ENCODE data around the gene HPD.

Gene HPD

DNA sequence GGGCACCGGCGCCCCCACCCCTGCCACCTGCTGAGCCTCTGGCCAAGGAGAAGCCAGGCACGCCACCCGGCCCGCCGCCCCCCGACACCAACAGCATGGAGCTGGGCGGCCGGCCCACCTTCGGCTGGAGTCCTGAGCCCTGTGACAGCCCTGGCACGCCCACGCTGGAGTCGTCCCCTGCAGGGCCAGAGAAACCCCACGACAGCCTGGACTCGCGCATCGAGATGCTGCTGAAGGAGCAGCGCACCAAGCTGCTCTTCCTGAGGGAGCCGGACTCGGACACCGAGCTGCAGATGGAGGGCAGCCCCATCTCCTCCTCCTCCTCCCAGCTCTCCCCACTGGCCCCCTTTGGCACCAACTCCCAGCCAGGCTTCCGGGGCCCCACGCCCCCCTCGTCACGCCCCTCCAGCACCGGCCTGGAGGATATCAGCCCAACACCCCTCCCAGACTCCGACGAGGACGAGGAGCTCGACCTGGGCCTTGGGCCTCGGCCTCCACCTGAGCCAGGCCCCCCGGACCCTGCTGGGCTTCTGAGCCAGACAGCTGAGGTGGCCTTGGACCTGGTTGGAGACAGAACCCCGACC, 48.3 kb downstream of the HPD start:
- Histone ChIP-seq H3K9ac (ENCODE audit: low read length in 2 of 2) (no peak overlapping the region), H3K4me1 (ENCODE audit: control insufficient read depth, insufficient read depth, low read length) (peaks cover 59% of the 10 kb centered on the region), H3K27me3 (ENCODE audit: control insufficient read depth in 1 of 2, insufficient read depth in 2 of 2, low read length in 2 of 2) (no peaks in the 10 kb centered on the region), H3K4me3 (ENCODE audit: low read length in 2 of 2) (peak overlapping the region in 1 of 2 donors; percentile 89), H3K27ac (ENCODE audit: low read length) (peak overlapping the region; percentile 58), H3K36me3 (ENCODE audit: control insufficient read depth in 2 of 2, insufficient read depth in 2 of 2, low read length in 2 of 2) (peaks cover 11 to 34% of the 10 kb centered on the region in 2 donors), H3K9me3 (ENCODE audit: control insufficient read depth in 2 of 2, low read length in 2 of 2) (no peaks in the 10 kb centered on the region)

DNA sequence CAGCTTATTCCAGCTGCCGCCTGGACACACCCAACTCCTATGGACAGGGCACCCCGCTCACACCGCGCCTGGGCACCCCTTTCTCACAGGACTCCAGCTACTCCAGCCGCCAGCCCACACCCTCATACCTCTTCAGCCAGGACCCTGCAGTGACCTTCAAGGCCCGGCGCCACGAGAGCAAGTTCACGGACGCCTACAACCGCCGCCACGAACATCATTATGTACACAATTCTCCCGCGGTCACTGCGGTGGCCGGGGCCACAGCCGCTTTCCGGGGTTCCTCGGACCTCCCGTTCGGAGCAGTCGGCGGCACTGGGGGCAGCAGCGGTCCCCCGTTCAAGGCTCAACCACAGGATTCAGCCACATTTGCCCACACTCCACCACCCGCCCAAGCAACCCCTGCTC, 48.9 kb downstream of the HPD start:
- peaks cover 59% of the 10 kb centered on the region for H3K4me1 ChIP-seq (ENCODE audit: control insufficient read depth, insufficient read depth, low read length)
- peaks cover 10 to 34% of the 10 kb centered on the region in 2 donors for H3K36me3 ChIP-seq (ENCODE audit: control insufficient read depth in 2 of 2, insufficient read depth in 2 of 2, low read length in 2 of 2)
- no peaks in the 10 kb centered on the region for H3K9me3 ChIP-seq (ENCODE audit: control insufficient read depth in 2 of 2, low read length in 2 of 2)
- H3K4me3 ChIP-seq (ENCODE audit: low read length in 2 of 2): no peak overlapping the region
- no peak overlapping the region for H3K9ac ChIP-seq (ENCODE audit: low read length in 2 of 2)
- H3K27ac ChIP-seq (ENCODE audit: low read length): no peak overlapping the region
- no peaks in the 10 kb centered on the region for H3K27me3 ChIP-seq (ENCODE audit: control insufficient read depth in 1 of 2, insufficient read depth in 2 of 2, low read length in 2 of 2)

DNA sequence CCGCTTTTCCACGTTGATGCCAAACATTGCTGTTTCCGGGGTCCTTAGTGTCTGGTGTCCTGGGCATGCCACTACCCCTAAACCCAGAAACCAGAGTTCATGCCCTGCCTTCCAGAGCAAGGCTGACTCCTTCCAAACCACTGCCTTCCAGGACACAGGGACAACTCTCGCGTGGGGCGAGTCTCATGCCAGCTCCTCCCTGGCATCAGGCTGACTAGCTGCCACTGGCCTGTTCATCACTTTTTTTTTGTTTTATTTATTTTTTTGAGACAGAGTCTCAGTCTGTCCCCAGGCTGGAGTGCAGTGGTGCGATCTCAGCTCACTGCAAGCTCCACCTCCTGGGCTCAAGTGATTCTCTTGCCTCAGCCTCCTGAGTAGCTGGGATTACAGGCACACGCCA, 50.0 kb downstream of the HPD start:
- H3K4me1 ChIP-seq (ENCODE audit: control insufficient read depth, insufficient read depth, low read length): peaks cover 58% of the 10 kb centered on the region
- H3K4me3 ChIP-seq (ENCODE audit: low read length in 2 of 2): no peak overlapping the region
- H3K9me3 ChIP-seq (ENCODE audit: control insufficient read depth in 2 of 2, low read length in 2 of 2): no peaks in the 10 kb centered on the region
- H3K9ac ChIP-seq (ENCODE audit: low read length in 2 of 2): no peak overlapping the region
- no peak overlapping the region for H3K27ac ChIP-seq (ENCODE audit: low read length)
- peaks cover 8 to 31% of the 10 kb centered on the region in 2 donors for H3K36me3 ChIP-seq (ENCODE audit: control insufficient read depth in 2 of 2, insufficient read depth in 2 of 2, low read length in 2 of 2)
- no peaks in the 10 kb centered on the region for H3K27me3 ChIP-seq (ENCODE audit: control insufficient read depth in 1 of 2, insufficient read depth in 2 of 2, low read length in 2 of 2)

DNA sequence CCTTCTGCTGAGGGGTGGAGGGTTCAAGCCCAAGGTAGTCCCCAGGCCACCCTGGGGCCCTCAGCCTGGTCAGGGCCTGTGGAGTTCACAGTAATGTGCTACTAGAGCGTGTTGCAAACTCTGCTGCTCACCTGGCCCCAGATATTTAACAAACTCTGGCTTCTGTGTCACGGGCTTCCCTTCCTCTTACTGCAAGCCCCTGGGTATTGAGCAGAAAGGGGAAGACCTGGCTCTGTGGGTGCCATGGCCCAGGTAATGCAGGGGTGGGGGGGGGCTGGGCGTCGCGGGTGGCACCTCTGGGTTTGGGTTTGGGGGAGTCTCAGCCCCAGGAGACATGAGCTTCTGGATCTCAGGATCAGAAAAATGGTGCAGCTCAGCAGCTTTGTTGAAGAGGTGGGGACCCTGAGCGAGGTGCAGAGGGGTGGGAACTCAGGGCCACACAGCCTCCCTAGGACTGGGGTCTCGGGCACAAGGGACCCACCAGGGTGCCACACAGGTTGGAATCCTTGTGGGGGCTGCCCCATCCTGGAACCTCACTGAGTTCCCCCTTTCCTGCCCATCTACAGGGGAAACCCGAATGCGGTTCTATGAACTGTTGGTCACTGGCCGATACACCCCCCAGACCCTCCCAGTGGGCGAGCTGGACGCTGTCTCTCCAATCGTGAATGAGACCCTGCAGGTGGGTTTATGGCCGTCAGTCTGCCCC, 50.9 kb downstream of the HPD start:
- Histone ChIP-seq H3K36me3 (ENCODE audit: control insufficient read depth in 2 of 2, insufficient read depth in 2 of 2, low read length in 2 of 2) (peaks cover 8 to 30% of the 10 kb centered on the region in 2 donors), H3K9me3 (ENCODE audit: control insufficient read depth in 2 of 2, low read length in 2 of 2) (no peaks in the 10 kb centered on the region), H3K4me3 (ENCODE audit: low read length in 2 of 2) (no peak overlapping the region), H3K27ac (ENCODE audit: low read length) (no peak overlapping the region), H3K27me3 (ENCODE audit: control insufficient read depth in 1 of 2, insufficient read depth in 2 of 2, low read length in 2 of 2) (no peaks in the 10 kb centered on the region), H3K4me1 (ENCODE audit: control insufficient read depth, insufficient read depth, low read length) (peaks cover 52% of the 10 kb centered on the region), H3K9ac (ENCODE audit: low read length in 2 of 2) (no peak overlapping the region)

DNA sequence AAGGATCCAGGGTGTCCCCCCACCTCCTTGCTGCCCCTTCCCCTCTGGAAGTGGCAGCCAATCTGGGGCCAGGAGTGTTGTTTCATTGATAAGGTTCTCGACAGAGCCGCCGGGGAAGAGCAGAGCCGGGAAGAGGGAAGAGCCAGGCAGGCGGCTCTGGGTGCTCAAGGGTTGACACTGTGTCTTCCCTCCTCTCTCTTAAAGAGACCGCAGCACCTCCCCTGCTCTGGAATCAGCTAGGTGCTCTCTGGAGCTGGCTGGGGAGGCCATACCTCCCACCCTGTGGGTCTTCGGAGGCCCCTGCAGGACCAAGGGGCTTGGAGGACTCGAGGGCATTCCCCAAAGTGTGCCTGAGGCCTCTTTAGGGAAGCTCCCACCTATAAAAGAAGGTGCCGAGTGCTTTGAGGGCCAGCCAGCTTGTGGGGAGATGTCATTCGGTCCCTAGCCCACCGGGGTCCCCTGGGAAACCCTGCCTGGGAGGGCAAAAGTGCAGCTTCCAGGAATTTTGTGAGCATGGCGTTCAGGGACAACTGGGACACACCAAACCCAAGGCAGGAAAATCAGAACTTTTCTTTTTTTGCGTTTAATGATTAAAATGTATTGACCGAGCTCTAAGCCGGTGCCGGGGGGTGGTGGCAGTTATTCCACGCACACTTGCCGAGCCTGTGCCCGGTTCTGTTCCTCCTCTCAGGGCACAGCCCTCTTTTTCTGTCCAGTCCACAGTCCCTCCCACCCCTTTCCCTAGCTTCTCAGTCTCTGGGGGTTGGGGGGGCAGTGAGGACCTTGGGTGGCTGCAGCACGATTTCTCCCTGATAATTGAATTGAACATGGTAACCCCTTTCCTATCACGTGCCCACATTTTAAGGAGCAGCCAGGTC, 51.9 kb downstream of the HPD start:
- Histone ChIP-seq H3K36me3 (ENCODE audit: control insufficient read depth in 2 of 2, insufficient read depth in 2 of 2, low read length in 2 of 2) (peaks cover 8 to 30% of the 10 kb centered on the region in 2 donors), H3K27me3 (ENCODE audit: control insufficient read depth in 1 of 2, insufficient read depth in 2 of 2, low read length in 2 of 2) (no peaks in the 10 kb centered on the region), H3K4me1 (ENCODE audit: control insufficient read depth, insufficient read depth, low read length) (peaks cover 42% of the 10 kb centered on the region), H3K4me3 (ENCODE audit: low read length in 2 of 2) (peak overlapping the region; percentile 70 to 79), H3K9me3 (ENCODE audit: control insufficient read depth in 2 of 2, low read length in 2 of 2) (no peaks in the 10 kb centered on the region), H3K9ac (ENCODE audit: low read length in 2 of 2) (peak overlapping the region; percentile 62 to 64), H3K27ac (ENCODE audit: low read length) (peak overlapping the region; percentile 37)

DNA sequence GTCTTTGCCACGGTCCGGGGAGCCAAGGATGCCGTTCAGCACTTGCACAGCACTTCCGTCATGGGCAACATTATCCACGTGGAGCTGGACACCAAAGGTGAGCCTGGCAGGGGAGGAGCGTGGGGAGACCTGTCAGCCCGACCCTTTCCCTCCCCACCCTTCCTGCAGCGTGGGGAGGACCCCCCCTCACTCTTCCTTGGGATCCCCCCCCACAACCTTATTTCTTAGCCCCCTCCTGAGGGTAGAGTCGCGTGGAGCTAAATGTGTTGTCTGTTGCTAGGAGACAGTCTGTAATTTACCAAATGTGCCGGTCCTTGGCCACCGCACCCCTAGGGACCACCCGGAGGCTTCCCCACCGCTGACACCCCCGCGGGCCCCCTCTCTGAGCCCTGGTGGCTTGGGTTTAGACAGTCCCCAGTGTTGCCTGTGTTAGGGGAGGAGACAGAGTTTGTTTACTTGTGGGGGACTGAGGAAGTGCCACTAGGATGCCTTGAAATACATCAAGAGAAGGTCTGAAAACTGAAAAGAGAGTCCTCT, 52.6 kb downstream of the HPD start:
- H3K9ac ChIP-seq (ENCODE audit: low read length in 2 of 2): peak overlapping the region; percentile 62 to 64
- H3K4me3 ChIP-seq (ENCODE audit: low read length in 2 of 2): peak overlapping the region; percentile 70 to 79
- H3K27me3 ChIP-seq (ENCODE audit: control insufficient read depth in 1 of 2, insufficient read depth in 2 of 2, low read length in 2 of 2): no peaks in the 10 kb centered on the region
- H3K27ac ChIP-seq (ENCODE audit: low read length): peak overlapping the region; percentile 37
- peaks cover 8 to 29% of the 10 kb centered on the region in 2 donors for H3K36me3 ChIP-seq (ENCODE audit: control insufficient read depth in 2 of 2, insufficient read depth in 2 of 2, low read length in 2 of 2)
- peaks cover 40% of the 10 kb centered on the region for H3K4me1 ChIP-seq (ENCODE audit: control insufficient read depth, insufficient read depth, low read length)
- H3K9me3 ChIP-seq (ENCODE audit: control insufficient read depth in 2 of 2, low read length in 2 of 2): no peaks in the 10 kb centered on the region

DNA sequence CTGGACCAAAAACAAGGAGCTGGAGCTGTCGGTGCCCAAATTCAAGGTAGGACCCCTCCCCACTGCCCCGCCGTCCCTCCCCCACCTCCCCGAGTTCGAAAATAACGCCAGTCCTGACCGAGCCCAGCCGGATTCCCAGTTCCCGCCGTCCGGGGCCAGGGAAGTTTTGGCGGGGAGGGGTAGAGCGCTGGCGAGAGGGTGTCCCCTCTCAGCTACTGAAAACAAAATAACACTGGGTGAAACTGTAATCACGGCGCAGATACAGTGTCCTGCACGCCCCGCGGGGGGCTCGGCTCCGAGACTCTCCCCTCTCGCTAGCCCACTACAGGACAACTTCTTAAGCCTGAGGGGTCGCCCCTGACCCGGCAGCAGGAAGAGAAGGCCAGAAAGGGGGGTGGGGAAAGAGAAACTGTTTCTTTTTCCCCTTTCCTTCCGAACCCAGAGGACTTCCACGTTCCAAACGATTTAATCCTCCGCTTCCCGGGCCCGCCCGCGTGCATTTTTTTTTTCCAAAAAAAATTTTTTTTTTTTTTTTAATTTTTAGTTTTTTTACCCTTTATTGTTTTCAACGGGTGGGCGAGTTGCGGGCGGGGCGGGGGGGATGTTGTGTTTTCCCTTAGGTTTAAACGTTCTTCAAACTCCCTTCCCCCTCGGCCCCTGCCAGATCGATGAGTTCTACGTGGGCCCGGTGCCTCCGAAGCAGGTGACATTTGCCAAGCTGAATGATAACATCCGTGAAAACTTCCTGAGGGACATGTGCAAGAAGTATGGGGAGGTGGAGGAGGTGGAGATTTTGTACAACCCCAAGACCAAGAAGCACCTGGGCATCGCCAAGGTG, 53.3 kb downstream of the HPD start:
- peak overlapping the region; percentile 72 to 79 for H3K4me3 ChIP-seq (ENCODE audit: low read length in 2 of 2)
- no peaks in the 10 kb centered on the region for H3K9me3 ChIP-seq (ENCODE audit: control insufficient read depth in 2 of 2, low read length in 2 of 2)
- H3K27ac ChIP-seq (ENCODE audit: low read length): peak overlapping the region; percentile 89
- H3K4me1 ChIP-seq (ENCODE audit: control insufficient read depth, insufficient read depth, low read length): peaks cover 35% of the 10 kb centered on the region
- peak overlapping the region; percentile 72 to 81 for H3K9ac ChIP-seq (ENCODE audit: low read length in 2 of 2)
- H3K36me3 ChIP-seq (ENCODE audit: control insufficient read depth in 2 of 2, insufficient read depth in 2 of 2, low read length in 2 of 2): peaks cover 3 to 22% of the 10 kb centered on the region in 2 donors
- no peaks in the 10 kb centered on the region for H3K27me3 ChIP-seq (ENCODE audit: control insufficient read depth in 1 of 2, insufficient read depth in 2 of 2, low read length in 2 of 2)

DNA sequence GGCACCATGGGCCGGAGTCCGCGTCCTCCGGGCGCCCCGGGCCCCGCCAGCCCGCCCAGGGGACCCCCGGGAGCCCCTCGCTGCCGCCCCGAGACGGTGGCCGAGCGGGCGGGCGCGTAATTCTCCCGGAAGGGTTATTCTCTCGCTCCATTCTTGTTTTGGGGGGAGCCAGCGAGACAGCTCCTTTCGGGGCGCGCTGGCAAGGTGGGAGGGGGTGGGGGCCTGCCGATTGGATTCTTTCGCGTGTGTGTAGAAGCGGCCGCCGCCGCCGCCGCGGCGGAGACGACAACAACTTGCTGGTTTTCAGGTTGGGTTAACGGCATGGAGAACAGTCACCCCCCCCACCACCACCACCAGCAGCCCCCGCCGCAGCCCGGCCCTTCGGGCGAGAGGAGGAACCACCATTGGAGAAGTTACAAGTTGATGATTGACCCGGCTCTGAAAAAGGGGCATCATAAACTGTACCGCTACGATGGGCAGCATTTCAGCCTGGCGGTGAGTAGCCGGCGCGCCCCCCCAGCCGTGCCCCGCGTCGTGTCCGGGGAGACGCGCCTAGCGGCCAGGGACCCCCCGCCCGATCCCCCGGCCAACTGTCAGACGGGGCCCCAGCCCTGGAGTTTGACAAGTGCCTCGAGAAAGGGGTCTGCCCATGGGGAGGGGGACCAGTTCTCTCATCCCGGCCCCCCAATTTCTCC, 54.1 kb downstream of the HPD start:
- Histone ChIP-seq H3K27me3 (ENCODE audit: control insufficient read depth in 1 of 2, insufficient read depth in 2 of 2, low read length in 2 of 2) (no peaks in the 10 kb centered on the region), H3K4me1 (ENCODE audit: control insufficient read depth, insufficient read depth, low read length) (peaks cover 41% of the 10 kb centered on the region), H3K27ac (ENCODE audit: low read length) (peak overlapping the region; percentile 89), H3K4me3 (ENCODE audit: low read length in 2 of 2) (peak overlapping the region; percentile 72 to 79), H3K9ac (ENCODE audit: low read length in 2 of 2) (peak overlapping the region; percentile 72 to 81), H3K9me3 (ENCODE audit: control insufficient read depth in 2 of 2, low read length in 2 of 2) (no peaks in the 10 kb centered on the region), H3K36me3 (ENCODE audit: control insufficient read depth in 2 of 2, insufficient read depth in 2 of 2, low read length in 2 of 2) (peaks cover 3 to 15% of the 10 kb centered on the region in 2 donors)

DNA sequence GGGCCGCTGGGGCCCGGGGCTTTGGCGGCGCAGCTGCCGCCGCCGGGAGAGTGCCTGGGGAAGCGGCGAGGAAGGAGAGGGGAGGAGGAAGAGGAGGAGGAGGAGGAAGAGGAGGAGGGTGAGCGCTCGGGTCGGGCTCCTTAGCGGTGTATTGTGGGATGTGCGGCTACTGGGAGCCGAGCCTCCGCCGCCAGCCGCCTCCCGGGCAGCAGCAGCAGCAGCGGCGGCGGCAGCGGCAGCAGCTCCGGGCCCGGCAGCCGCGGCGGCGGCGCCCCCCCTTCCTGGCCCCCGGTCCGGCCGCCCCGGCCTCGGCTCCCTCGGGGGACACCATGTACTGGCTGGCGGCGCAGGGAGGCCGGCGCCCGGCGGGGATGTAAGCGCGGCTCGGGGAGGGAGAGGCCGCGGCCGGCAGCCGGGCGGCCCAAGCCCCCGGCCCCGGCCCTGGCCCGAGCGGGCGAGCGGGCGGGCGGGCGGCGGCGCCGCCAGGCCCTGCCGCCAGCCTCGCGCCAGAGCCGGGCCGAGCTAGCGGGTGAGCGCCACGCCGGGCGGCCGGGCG, 54.7 kb downstream of the HPD start, which contains the start of gene SETD1B:
Gene SETD1B, plus strand, starts transcription at position 149 of the 556 bp plus-strand sequence. CDS start 729 bp downstream, outside the sequence.
- peaks cover 46% of the 10 kb centered on the region for H3K4me1 ChIP-seq (ENCODE audit: control insufficient read depth, insufficient read depth, low read length)

More for the DNA sequence above, 54.7 kb downstream of the HPD start, which contains the start of gene SETD1B:
- Histone ChIP-seq H3K9ac (ENCODE audit: low read length in 2 of 2) (peak within 1 kb of the TSS; percentile 98 to 99), H3K36me3 (ENCODE audit: control insufficient read depth in 2 of 2, insufficient read depth in 2 of 2, low read length in 2 of 2) (peaks cover 0 to 9% of the 10 kb centered on the region in 2 donors), H3K9me3 (ENCODE audit: control insufficient read depth in 2 of 2, low read length in 2 of 2) (no peaks in the 10 kb centered on the region), H3K27ac (ENCODE audit: low read length) (peak within 1 kb of the TSS; percentile 100), H3K27me3 (ENCODE audit: control insufficient read depth in 1 of 2, insufficient read depth in 2 of 2, low read length in 2 of 2) (no peaks in the 10 kb centered on the region), H3K4me3 (ENCODE audit: low read length in 2 of 2) (peak within 1 kb of the TSS; percentile 82 to 87)

Data from stomach smooth muscle (tissue), 2 donors.